ENCODE measurements around the gene S100A3. TPM values are rescaled to one million over a fixed set of nuclear protein-coding genes. Genes with fewer than 3 reads are reported as not detected.

S100A3 gene
- polyA plus RNA-seq, 1 donor from 2014 or later, result not detected

DNA sequence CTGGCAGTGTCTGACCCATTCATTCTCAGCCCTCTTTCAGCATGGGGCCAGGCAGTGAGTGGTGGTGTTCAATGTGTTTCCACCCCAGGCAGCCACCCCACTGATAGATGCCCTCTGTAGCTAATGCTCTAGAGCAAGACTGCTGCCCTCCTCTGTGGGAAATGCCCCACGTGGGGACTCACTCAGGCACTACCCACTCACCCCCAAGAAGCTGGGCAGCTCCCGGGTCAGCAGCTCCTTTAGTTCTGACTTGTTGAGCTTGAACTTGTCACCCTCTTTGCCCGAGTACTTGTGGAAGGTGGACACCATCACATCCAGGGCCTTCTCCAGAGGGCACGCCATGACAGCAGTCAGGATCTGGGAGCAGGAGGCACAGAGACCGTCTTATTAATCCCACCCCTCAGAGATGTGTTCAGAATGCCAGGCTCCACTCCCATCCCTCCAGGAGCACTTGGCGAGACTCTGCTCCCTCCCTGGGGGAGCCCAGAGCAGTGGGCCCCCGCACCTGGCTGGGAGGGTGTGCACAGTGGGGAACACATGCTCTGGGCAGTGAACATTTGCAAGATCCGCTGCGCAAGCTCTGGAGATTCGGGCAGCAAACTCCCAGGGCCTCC, 4.5 kb downstream of the S100A3 start:
- H3K9ac ChIP-seq (ENCODE audit: low read length), result no peak overlapping the region
- no peaks in the 10 kb centered on the region for H3K36me3 ChIP-seq (ENCODE audit: insufficient read depth, low read length)
- H3F3A ChIP-seq (ENCODE audit: insufficient read depth, low read length, poor library complexity, severe bottlenecking), result no peaks in the 10 kb centered on the region
- TF ChIP-seq POLR2AphosphoS5 (IDR thresholded peaks at IDR 0.05) (no peak), EZH2 (IDR thresholded peaks at IDR 0.05; ENCODE audit: borderline replicate concordance, insufficient read depth, low read length, poor library complexity, severe bottlenecking) (no peak), MXI1 (conservative IDR thresholded peaks at IDR 0.05; ENCODE audit: poor library complexity, severe bottlenecking) (no peak), TAF1 (IDR thresholded peaks at IDR 0.05; ENCODE audit: low read depth) (no peak), EP300 (conservative IDR thresholded peaks at IDR 0.05; ENCODE audit: poor library complexity, severe bottlenecking) (no peak), RAD21 (conservative IDR thresholded peaks at IDR 0.05) (no peak), SMC3 (conservative IDR thresholded peaks at IDR 0.05; ENCODE audit: poor library complexity) (no peak)
- TF ChIP-seq, protein P1, sequence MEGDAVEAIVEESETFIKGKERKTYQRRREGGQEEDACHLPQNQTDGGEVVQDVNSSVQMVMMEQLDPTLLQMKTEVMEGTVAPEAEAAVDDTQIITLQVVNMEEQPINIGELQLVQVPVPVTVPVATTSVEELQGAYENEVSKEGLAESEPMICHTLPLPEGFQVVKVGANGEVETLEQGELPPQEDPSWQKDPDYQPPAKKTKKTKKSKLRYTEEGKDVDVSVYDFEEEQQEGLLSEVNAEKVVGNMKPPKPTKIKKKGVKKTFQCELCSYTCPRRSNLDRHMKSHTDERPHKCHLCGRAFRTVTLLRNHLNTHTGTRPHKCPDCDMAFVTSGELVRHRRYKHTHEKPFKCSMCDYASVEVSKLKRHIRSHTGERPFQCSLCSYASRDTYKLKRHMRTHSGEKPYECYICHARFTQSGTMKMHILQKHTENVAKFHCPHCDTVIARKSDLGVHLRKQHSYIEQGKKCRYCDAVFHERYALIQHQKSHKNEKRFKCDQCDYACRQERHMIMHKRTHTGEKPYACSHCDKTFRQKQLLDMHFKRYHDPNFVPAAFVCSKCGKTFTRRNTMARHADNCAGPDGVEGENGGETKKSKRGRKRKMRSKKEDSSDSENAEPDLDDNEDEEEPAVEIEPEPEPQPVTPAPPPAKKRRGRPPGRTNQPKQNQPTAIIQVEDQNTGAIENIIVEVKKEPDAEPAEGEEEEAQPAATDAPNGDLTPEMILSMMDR (IDR thresholded peaks at IDR 0.05; ENCODE audit: poor library complexity, severe bottlenecking), result no peak
- TF ChIP-seq, protein P2, sequence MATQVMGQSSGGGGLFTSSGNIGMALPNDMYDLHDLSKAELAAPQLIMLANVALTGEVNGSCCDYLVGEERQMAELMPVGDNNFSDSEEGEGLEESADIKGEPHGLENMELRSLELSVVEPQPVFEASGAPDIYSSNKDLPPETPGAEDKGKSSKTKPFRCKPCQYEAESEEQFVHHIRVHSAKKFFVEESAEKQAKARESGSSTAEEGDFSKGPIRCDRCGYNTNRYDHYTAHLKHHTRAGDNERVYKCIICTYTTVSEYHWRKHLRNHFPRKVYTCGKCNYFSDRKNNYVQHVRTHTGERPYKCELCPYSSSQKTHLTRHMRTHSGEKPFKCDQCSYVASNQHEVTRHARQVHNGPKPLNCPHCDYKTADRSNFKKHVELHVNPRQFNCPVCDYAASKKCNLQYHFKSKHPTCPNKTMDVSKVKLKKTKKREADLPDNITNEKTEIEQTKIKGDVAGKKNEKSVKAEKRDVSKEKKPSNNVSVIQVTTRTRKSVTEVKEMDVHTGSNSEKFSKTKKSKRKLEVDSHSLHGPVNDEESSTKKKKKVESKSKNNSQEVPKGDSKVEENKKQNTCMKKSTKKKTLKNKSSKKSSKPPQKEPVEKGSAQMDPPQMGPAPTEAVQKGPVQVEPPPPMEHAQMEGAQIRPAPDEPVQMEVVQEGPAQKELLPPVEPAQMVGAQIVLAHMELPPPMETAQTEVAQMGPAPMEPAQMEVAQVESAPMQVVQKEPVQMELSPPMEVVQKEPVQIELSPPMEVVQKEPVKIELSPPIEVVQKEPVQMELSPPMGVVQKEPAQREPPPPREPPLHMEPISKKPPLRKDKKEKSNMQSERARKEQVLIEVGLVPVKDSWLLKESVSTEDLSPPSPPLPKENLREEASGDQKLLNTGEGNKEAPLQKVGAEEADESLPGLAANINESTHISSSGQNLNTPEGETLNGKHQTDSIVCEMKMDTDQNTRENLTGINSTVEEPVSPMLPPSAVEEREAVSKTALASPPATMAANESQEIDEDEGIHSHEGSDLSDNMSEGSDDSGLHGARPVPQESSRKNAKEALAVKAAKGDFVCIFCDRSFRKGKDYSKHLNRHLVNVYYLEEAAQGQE (IDR thresholded peaks at IDR 0.05; ENCODE audit: borderline replicate concordance), result no peak
- H3K9me2 ChIP-seq (ENCODE audit: insufficient read depth, low read length), result no peaks in the 10 kb centered on the region
- no peak overlapping the region for H3K27ac ChIP-seq (ENCODE audit: low read length)
- no peaks in the 10 kb centered on the region for H3K9me3 ChIP-seq (ENCODE audit: low read length)
- H4K20me1 ChIP-seq (ENCODE audit: insufficient read depth), result no peaks in the 10 kb centered on the region
- H3K4me2 ChIP-seq (ENCODE audit: low read length), result no peak overlapping the region
- no peaks in the 10 kb centered on the region for H3K27me3 ChIP-seq (ENCODE audit: insufficient read depth, low read depth, low read length)
- H2AFZ ChIP-seq (ENCODE audit: low read depth, low read length), result no peak overlapping the region
- H3K79me2 ChIP-seq (replicated peaks; ENCODE audit: insufficient read depth, low read length), result no peaks in the 10 kb centered on the region
- H3K4me3 ChIP-seq (ENCODE audit: low read length), result no peak overlapping the region

DNA sequence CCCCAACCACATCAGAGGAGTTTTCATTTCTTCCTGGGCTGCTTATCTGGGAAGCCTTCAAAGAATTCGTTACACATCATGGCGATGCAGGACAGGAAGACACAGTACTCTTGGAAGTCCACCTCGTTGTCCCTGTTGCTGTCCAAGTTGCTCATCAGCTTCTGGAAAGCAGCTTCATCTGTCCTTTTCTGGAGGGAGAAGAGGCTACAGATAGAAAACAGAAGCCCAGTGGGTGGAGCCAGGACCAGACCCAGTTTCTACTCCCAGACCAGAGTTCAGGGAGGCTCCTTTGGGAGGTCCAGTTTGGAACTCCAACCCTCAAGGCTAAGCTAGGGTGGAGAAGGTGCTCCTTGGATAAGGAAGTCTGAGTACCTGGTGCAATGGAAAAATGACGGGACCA, 5.3 kb downstream of the S100A3 start:
- no peaks in the 10 kb centered on the region for H4K20me1 ChIP-seq (ENCODE audit: insufficient read depth)
- H3K9me2 ChIP-seq (ENCODE audit: insufficient read depth, low read length), result no peaks in the 10 kb centered on the region
- H3K4me2 ChIP-seq (ENCODE audit: low read length), result no peak overlapping the region
- no peak overlapping the region for H2AFZ ChIP-seq (ENCODE audit: low read depth, low read length)
- H3F3A ChIP-seq (ENCODE audit: insufficient read depth, low read length, poor library complexity, severe bottlenecking), result no peaks in the 10 kb centered on the region
- no peaks in the 10 kb centered on the region for H3K79me2 ChIP-seq (replicated peaks; ENCODE audit: insufficient read depth, low read length)
- no peak overlapping the region for H3K4me3 ChIP-seq (ENCODE audit: low read length)
- H3K27me3 ChIP-seq (ENCODE audit: insufficient read depth, low read depth, low read length), result no peaks in the 10 kb centered on the region
- no peaks in the 10 kb centered on the region for H3K36me3 ChIP-seq (ENCODE audit: insufficient read depth, low read length)
- no peak overlapping the region for H3K9ac ChIP-seq (ENCODE audit: low read length)
- TF ChIP-seq POLR2AphosphoS5 (IDR thresholded peaks at IDR 0.05), result no peak
- TF ChIP-seq EZH2 (IDR thresholded peaks at IDR 0.05; ENCODE audit: borderline replicate concordance, insufficient read depth, low read length, poor library complexity, severe bottlenecking), result no peak
- no peak for TF ChIP-seq MXI1 (conservative IDR thresholded peaks at IDR 0.05; ENCODE audit: poor library complexity, severe bottlenecking)
- no peak for TF ChIP-seq RAD21 (conservative IDR thresholded peaks at IDR 0.05)
- no peak for TF ChIP-seq TAF1 (IDR thresholded peaks at IDR 0.05; ENCODE audit: low read depth)
- no peak for TF ChIP-seq EP300 (conservative IDR thresholded peaks at IDR 0.05; ENCODE audit: poor library complexity, severe bottlenecking)
- TF ChIP-seq SMC3 (conservative IDR thresholded peaks at IDR 0.05; ENCODE audit: poor library complexity), result no peak
- TF ChIP-seq, protein P1 (IDR thresholded peaks at IDR 0.05; ENCODE audit: poor library complexity, severe bottlenecking), result no peak
- TF ChIP-seq, protein P2 (IDR thresholded peaks at IDR 0.05; ENCODE audit: borderline replicate concordance), result no peak
- H3K27ac ChIP-seq (ENCODE audit: low read length), result no peak overlapping the region
- H3K9me3 ChIP-seq (ENCODE audit: low read length), result no peaks in the 10 kb centered on the region

Data from neural cell (in vitro differentiated cells).